H1 (cell line): ENCODE measurements around the gene TNNC1. TPM values are rescaled to one million over a fixed set of nuclear protein-coding genes. Genes with fewer than 3 reads are reported as not detected.

Source experiments
- CTBP2 ChIP-seq: IDR thresholded peaks from 2 replicates; pipeline ENCODE4 v1.7.0; 2011; ENCODE audit warnings: borderline replicate concordance, mild to moderate bottlenecking, moderate library complexity, mixed read lengths, low read length; ENCODE audit not compliant: insufficient read depth, insufficient read length
- CTCF ChIP-seq, 3 experiments: IDR thresholded peaks; 1 replicate in 2 of 3; 2 replicates in 1 of 3; pipeline versions ENCODE4 v1.5.1 to v1.6.1; 2011; ENCODE audit warnings: low read length in 3 of 3, mild to moderate bottlenecking in 3 of 3, inconsistent platforms in 2 of 3, low read depth in 1 of 3, moderate library complexity in 1 of 3; ENCODE audit not compliant: insufficient read depth in 1 of 3; ENCODE audit errors: control extremely low read depth in 1 of 3
- EP300 ChIP-seq, 2 experiments: IDR thresholded peaks; 1 replicate in 1 of 2; 2 replicates in 1 of 2; pipeline ENCODE4 v1.6.1; 2011 to 2012; ENCODE audit warnings: low read depth in 2 of 2, low read length in 2 of 2, mild to moderate bottlenecking in 2 of 2, borderline replicate concordance in 1 of 2, inconsistent platforms in 1 of 2, moderate library complexity in 1 of 2
- EZH2 ChIP-seq: fragments of 200-600 bp; sonication (generic); IDR thresholded peaks from 2 replicates; pipeline ENCODE4 v1.7.1; 2012; ENCODE audit warnings: low read depth, mild to moderate bottlenecking, moderate library complexity, low read length, inconsistent platforms; ENCODE audit not compliant: severe bottlenecking
- MAFK ChIP-seq: IDR thresholded peaks from 2 replicates; pipeline ENCODE4 v1.6.1; 2012; ENCODE audit warnings: low read depth, mild to moderate bottlenecking, improper control_type of control experiment, low read length
- MAX ChIP-seq: IDR thresholded peaks from 2 replicates; pipeline ENCODE4 v1.6.1; 2012; ENCODE audit warnings: inconsistent platforms
- POLR2A ChIP-seq, 2 experiments: IDR thresholded peaks; 1 replicate in 1 of 2; 2 replicates in 1 of 2; pipeline ENCODE4 v1.6.1; 2011; ENCODE audit warnings: low read depth in 2 of 2, low read length in 2 of 2, mild to moderate bottlenecking in 2 of 2; ENCODE audit errors: control extremely low read depth in 1 of 2
- RAD21 ChIP-seq, 2 experiments: IDR thresholded peaks in 1 of 2; conservative IDR thresholded peaks in 1 of 2; 2 replicates each; pipeline ENCODE4 v1.6.1; 2011; ENCODE audit warnings: low read depth in 2 of 2, low read length in 2 of 2, improper control_type of control experiment in 1 of 2, inconsistent platforms in 1 of 2, mild to moderate bottlenecking in 1 of 2, moderate library complexity in 1 of 2
- SIRT6 ChIP-seq: IDR thresholded peaks from one replicate; pipeline ENCODE4 v1.7.1; 2012; ENCODE audit warnings: low read length, inconsistent platforms
- polyA plus RNA-seq, 7 experiments: library from polyadenylated mRNA; depleted of rRNA in 3 of 7; stranded (reverse) in 5 of 7; unstranded in 2 of 7; fragments of >200 nt in 5 of 7; fragments of 200-250 nt in 2 of 7; gene quantifications; 1 replicate in 5 of 7; 2 replicates in 1 of 7; 4 replicates in 1 of 7; pipeline versions ENCODE4 v1.2.1 to v1.2.3, GENCODE V29; 2011 to 2013; ENCODE audit warnings: missing spikeins in 2 of 7, mixed read lengths in 2 of 7
- total RNA-seq: library from RNA; stranded (reverse); fragmentation: NEBNext Ultra II Directional; extraction: Animal tissue kit (Norgen Biotek cat#: 25700); gene quantifications from 2 replicates; pipeline ENCODE4 v1.2.1, GENCODE V29; 2021

The TNNC1 gene
- total and polyA plus RNA-seq, 2 of the 8 experiments (the other 6 are each of a cell fraction or from before 2014, with no cell fraction given) = 5.8 to 16.4 TPM

- TF ChIP-seq CTBP2 (no peak), POLR2A (IDR thresholded peaks at IDR 0.05; ENCODE audit: control extremely low read depth in 1 of 2, low read depth in 2 of 2, low read length in 2 of 2) (no peak), EZH2 (no peak), CTCF (IDR thresholded peaks at IDR 0.05; ENCODE audit: control extremely low read depth in 1 of 3, insufficient read depth in 1 of 3, low read depth in 1 of 3, low read length in 3 of 3) (no peak), SIRT6 (no peak), MAFK (no peak), RAD21 (IDR thresholded peaks at IDR 0.05 in 1 of 2, conservative IDR thresholded peaks at IDR 0.05 in 1 of 2; ENCODE audit: low read depth in 2 of 2, low read length in 2 of 2) (no peak), EP300 (IDR thresholded peaks at IDR 0.05; ENCODE audit: borderline replicate concordance in 1 of 2, low read depth in 2 of 2, low read length in 2 of 2) (no peak), MAX (no peak)
Measured at GRCh38 chr3:52456800-52457183, 3.0 kb upstream of the TNNC1 start (continued).
